ENCODE results near the gene ZNF688. TPM values are rescaled to one million over a fixed set of nuclear protein-coding genes. Genes with fewer than 3 reads are reported as not detected.
"Not testable (repeated sequence)": the region's sequence is repeated elsewhere in the genome, so short reads cannot be mapped to it uniquely, and the experiment has no call there.

Gene ZNF688
- total RNA-seq, 2 donors from 2014 or later: 9.6 to 13.5 TPM

GRCh38 chr16:30603945-30604315 lies 32.4 kb upstream of the ZNF688 start:
- peaks cover 0 to 7% of the 10 kb centered on the region in 2 donors for H3K4me1 ChIP-seq
- no peaks in the 10 kb centered on the region for H3K27me3 ChIP-seq
- TF ChIP-seq, protein P1, sequence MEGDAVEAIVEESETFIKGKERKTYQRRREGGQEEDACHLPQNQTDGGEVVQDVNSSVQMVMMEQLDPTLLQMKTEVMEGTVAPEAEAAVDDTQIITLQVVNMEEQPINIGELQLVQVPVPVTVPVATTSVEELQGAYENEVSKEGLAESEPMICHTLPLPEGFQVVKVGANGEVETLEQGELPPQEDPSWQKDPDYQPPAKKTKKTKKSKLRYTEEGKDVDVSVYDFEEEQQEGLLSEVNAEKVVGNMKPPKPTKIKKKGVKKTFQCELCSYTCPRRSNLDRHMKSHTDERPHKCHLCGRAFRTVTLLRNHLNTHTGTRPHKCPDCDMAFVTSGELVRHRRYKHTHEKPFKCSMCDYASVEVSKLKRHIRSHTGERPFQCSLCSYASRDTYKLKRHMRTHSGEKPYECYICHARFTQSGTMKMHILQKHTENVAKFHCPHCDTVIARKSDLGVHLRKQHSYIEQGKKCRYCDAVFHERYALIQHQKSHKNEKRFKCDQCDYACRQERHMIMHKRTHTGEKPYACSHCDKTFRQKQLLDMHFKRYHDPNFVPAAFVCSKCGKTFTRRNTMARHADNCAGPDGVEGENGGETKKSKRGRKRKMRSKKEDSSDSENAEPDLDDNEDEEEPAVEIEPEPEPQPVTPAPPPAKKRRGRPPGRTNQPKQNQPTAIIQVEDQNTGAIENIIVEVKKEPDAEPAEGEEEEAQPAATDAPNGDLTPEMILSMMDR (IDR thresholded peaks at IDR 0.05): no peak
- H3K4me3 ChIP-seq: no peak overlapping the region
- DNase-seq (ENCODE audit: low spot score): no peak
- no peak overlapping the region for H3K27ac ChIP-seq
- peaks cover 32% of the 10 kb centered on the region for H3K36me3 ChIP-seq
- no peaks in the 10 kb centered on the region for H3K9me3 ChIP-seq

- Histone ChIP-seq H3K4me1 (no peaks in the 10 kb centered on the region), H3K27me3 (no peaks in the 10 kb centered on the region), H3K27ac (no peak overlapping the region), H3K36me3 (peaks cover 32% of the 10 kb centered on the region), H3K4me3 (no peak overlapping the region), H3K9me3 (no peaks in the 10 kb centered on the region)
- no peak for DNase-seq (ENCODE audit: low spot score)
- TF ChIP-seq, protein P1 (IDR thresholded peaks at IDR 0.05): no peak
Observed at GRCh38 chr16:30602616-30603277, 31.2 kb upstream of the ZNF688 start.

GRCh38 chr16:30601966-30602365 lies 30.5 kb upstream of the ZNF688 start:
- no peak for DNase-seq (ENCODE audit: low spot score)
- no peak overlapping the region for H3K4me3 ChIP-seq
- no peaks in the 10 kb centered on the region for H3K4me1 ChIP-seq
- no peaks in the 10 kb centered on the region for H3K27me3 ChIP-seq
- H3K36me3 ChIP-seq: peaks cover 32% of the 10 kb centered on the region
- no peak overlapping the region for H3K27ac ChIP-seq
- H3K9me3 ChIP-seq: no peaks in the 10 kb centered on the region
- TF ChIP-seq, protein P1 (IDR thresholded peaks at IDR 0.05): no peak

DNA sequence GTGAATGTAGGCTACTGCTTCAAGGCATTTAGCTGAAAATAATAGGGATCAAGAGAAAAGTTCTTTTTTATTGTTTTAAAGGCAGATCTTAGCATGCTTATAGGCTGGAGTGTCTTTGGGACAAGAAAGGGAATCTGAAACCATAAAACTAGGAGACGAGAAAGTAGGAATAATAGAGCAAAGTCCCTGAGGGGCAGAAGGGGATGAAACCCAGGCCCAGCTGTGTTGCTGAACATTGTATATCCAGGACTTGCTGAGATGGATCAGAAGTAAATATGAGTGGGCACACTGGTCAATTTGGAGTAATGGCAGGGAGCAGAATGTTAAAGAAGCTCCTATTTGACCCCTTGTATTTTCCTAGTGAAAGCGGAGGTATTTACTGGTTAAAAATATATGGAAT lies 29.4 kb upstream of the ZNF688 start:
- Histone ChIP-seq H3K4me3 (no peak overlapping the region), H3K9me3 (no peaks in the 10 kb centered on the region), H3K36me3 (peaks cover 31% of the 10 kb centered on the region), H3K4me1 (no peaks in the 10 kb centered on the region), H3K27ac (no peak overlapping the region), H3K27me3 (no peaks in the 10 kb centered on the region)
- TF ChIP-seq, protein P1 (IDR thresholded peaks at IDR 0.05): no peak
- no peak for DNase-seq (ENCODE audit: low spot score)

GRCh38 chr16:30600215-30600614 lies 28.7 kb upstream of the ZNF688 start:
- Histone ChIP-seq H3K36me3 (peaks cover 24% of the 10 kb centered on the region), H3K4me1 (no peaks in the 10 kb centered on the region), H3K9me3 (no peaks in the 10 kb centered on the region), H3K27me3 (no peaks in the 10 kb centered on the region), H3K4me3 (no peak overlapping the region), H3K27ac (no peak overlapping the region)
- TF ChIP-seq, protein P1 (IDR thresholded peaks at IDR 0.05): no peak
- no peak for DNase-seq (ENCODE audit: low spot score)

DNA sequence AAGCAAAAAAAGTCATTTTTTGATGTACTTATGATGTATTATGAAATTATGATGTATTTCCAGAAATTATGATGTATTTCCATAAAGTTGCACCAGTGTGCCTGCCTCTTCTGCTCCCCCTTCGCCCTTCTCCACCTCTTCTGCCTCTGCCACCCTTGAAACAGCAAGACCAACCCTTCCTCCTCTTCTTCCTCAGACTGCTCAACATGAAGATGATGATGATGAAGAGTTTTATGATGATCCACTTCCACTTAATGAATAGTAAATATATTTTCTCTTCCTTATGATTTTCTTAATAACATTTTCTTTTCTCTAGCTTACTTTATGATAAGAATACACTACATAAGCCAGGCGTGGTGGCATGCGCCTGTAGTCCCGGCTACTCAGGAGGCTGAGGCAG lies 21.4 kb upstream of the ZNF688 start:
- H3K9me3 ChIP-seq: no peaks in the 10 kb centered on the region
- no peak overlapping the region for H3K27ac ChIP-seq
- H3K4me1 ChIP-seq: no peaks in the 10 kb centered on the region
- DNase-seq (ENCODE audit: low spot score): no peak
- no peaks in the 10 kb centered on the region for H3K27me3 ChIP-seq
- TF ChIP-seq, protein P1 (IDR thresholded peaks at IDR 0.05): no peak
- H3K36me3 ChIP-seq: no peaks in the 10 kb centered on the region
- no peak overlapping the region for H3K4me3 ChIP-seq

DNA sequence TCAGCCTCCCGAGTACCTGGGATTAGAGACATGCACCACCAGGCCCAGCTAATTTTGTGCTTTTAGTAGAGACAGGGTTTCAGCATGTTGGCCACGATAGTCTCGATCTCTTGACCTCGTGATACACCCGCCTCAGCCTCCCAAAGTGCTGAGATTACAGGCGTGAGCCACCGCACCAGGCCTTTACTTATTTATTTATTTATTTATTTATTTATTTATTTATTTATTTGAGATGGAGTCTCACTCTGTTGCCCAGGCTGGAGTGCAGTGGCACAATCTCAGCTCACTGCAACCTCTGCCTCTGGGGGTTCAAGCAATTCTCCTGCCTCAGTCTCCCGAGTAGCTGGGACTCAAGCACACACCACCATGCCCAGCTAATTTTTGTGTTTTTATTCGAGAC lies 19.4 kb upstream of the ZNF688 start:
- H3K4me3 ChIP-seq; H3K27ac ChIP-seq; DNase-seq (ENCODE audit: low spot score); H3K27me3 ChIP-seq; H3K36me3 ChIP-seq; H3K4me1 ChIP-seq; H3K9me3 ChIP-seq: not testable (repeated sequence)

GRCh38 chr16:30589582-30589981 lies 18.1 kb upstream of the ZNF688 start:
- not testable (repeated sequence) for DNase-seq (ENCODE audit: low spot score); H3K27me3 ChIP-seq; H3K36me3 ChIP-seq; H3K27ac ChIP-seq; H3K4me3 ChIP-seq; H3K9me3 ChIP-seq
- H3K4me1 ChIP-seq: peaks cover 0 to 12% of the 10 kb centered on the region in 2 donors

All from right atrium auricular region (tissue), 2 donors.